GM12878 (cell line): ENCODE results near the gene MBLAC2. TPM values are rescaled to one million over a fixed set of nuclear protein-coding genes. Genes with fewer than 3 reads are reported as not detected.

Experiments used
- ATAC-seq: fragments of 200-7000 bp; cut with Tn5 transposase; 3 replicates; pipeline ENCODE4 v1.9.1; 2020; ENCODE audit warnings: mild to moderate bottlenecking, moderate library complexity
- BruUV-seq: library from RNA; stranded (reverse); fragments of 400-500 nt; replicated peaks from 2 replicates; lab custom pipeline; 2021; lab: Mats Ljungman, UMichigan
- CTCF ChIA-PET: fragments of 300-600 bp; sonication (Branson Sonifier 250); formaldehyde crosslinking; extraction: SDS; loops from one replicate; lab custom pipeline; 2021; ENCODE audit warnings: inconsistent platforms; lab: Yijun Ruan, JAX
- POLR2A ChIA-PET: fragments of 350-600 bp; formaldehyde crosslinking; extraction: SDS; loops from one replicate; lab custom pipeline; 2021; ENCODE audit warnings: inconsistent platforms; lab: Charles Lee
- RAD21 ChIA-PET: fragments of 300-600 bp; sonication (Branson Sonifier 250); formaldehyde crosslinking; loops from one replicate; lab custom pipeline; 2023; ENCODE audit warnings: antibody characterized with exemption; ENCODE audit not compliant: unreplicated experiment; lab: Charles Lee
- SMC1A ChIA-PET: fragments of 300-600 bp; sonication (Branson Sonifier 250); formaldehyde crosslinking; loops from one replicate; lab custom pipeline; 2023; ENCODE audit not compliant: unreplicated experiment, uncharacterized antibody; lab: Charles Lee
- DNase-seq: peaks from one replicate; pipeline ENCODE4 v3.0.0-alpha.2; 2011; ENCODE audit warnings: low read depth, low spot score
- FAIRE-seq: peaks from 3 replicates; lab custom pipeline; 2011; peaks lifted over from hg19 to GRCh38; lab: Jason Lieb, UNC
- H2AFZ ChIP-seq: 2 replicates; pipeline ENCODE4 v1.6.0; 2011; ENCODE audit warnings: low read depth, low read length, control low read depth; ENCODE audit not compliant: control insufficient read depth
- H3K27ac ChIP-seq: 2 replicates; pipeline ENCODE4 v1.5.1; 2011; ENCODE audit warnings: control low read depth; ENCODE audit not compliant: control insufficient read depth, insufficient read depth
- H3K27me3 ChIP-seq, 2 experiments: replicated peaks in 1 of 2; 2 replicates each; pipeline versions ENCODE4 v1.6.0 to v1.6.1; 2011; ENCODE audit warnings: low read length in 1 of 2; ENCODE audit not compliant: control insufficient read depth in 2 of 2, insufficient read depth in 2 of 2
- H3K36me3 ChIP-seq, 2 experiments: 2 replicates each; pipeline ENCODE4 v1.5.1; 2011; ENCODE audit warnings: low read length in 1 of 2; ENCODE audit not compliant: control insufficient read depth in 2 of 2, insufficient read depth in 2 of 2
- H3K4me1 ChIP-seq: 2 replicates; pipeline ENCODE4 v1.6.1; 2011; ENCODE audit warnings: mild to moderate bottlenecking, low read length, moderate library complexity, mixed read lengths; ENCODE audit not compliant: control insufficient read depth, insufficient read depth
- H3K4me2 ChIP-seq: 2 replicates; pipeline ENCODE4 v1.6.0; 2011; ENCODE audit warnings: control low read depth; ENCODE audit not compliant: control insufficient read depth, insufficient read depth
- H3K4me3 ChIP-seq: fragments of 200-600 bp; sonication (generic); 2 replicates; pipeline ENCODE4 v1.5.1; 2016
- H3K79me2 ChIP-seq: 2 replicates; pipeline ENCODE4 v1.6.0; 2011; ENCODE audit warnings: low read length; ENCODE audit not compliant: control insufficient read depth, insufficient read depth
- H3K9ac ChIP-seq: 2 replicates; pipeline ENCODE4 v1.8.0; 2011; ENCODE audit warnings: low read length, control low read depth, mixed read lengths; ENCODE audit not compliant: control insufficient read depth, insufficient read depth
- H3K9me3 ChIP-seq: replicated peaks from 3 replicates; pipeline ENCODE4 v1.5.1; 2011; ENCODE audit warnings: mild to moderate bottlenecking, low read length; ENCODE audit not compliant: control insufficient read depth, insufficient read depth
- H4K20me1 ChIP-seq: 2 replicates; pipeline ENCODE4 v1.6.0; 2011; ENCODE audit not compliant: control insufficient read depth, insufficient read depth
- ATF7 ChIP-seq: fragments of 450-650 bp; IDR thresholded peaks from 2 replicates; pipeline ENCODE4 v1.6.1; 2016; ENCODE audit warnings: low read depth, mild to moderate bottlenecking
- BHLHE40 ChIP-seq, 2 experiments: fragments of 450-650 bp in 1 of 2; IDR thresholded peaks; 2 replicates each; pipeline ENCODE4 v1.6.1; 2011 to 2017; ENCODE audit warnings: low read depth in 2 of 2, borderline replicate concordance in 1 of 2, improper control_type of control experiment in 1 of 2, low read length in 1 of 2, mild to moderate bottlenecking in 1 of 2
- CBX3 ChIP-seq: fragments of 200-600 bp; sonication (generic); IDR thresholded peaks from 2 replicates; pipeline ENCODE4 v1.6.1; 2016; ENCODE audit warnings: low read depth, borderline replicate concordance
- CREM ChIP-seq: IDR thresholded peaks from 2 replicates; pipeline ENCODE4 v1.6.1; 2014; ENCODE audit warnings: antibody characterized with exemption, low read depth
- EED ChIP-seq: sonication (generic); IDR thresholded peaks from 2 replicates; pipeline ENCODE4 v1.6.1; 2016; ENCODE audit warnings: antibody characterized with exemption, low read depth
- EP300 ChIP-seq, 2 experiments: fragments of 150-350 bp in 1 of 2; IDR thresholded peaks; 2 replicates each; pipeline ENCODE4 v1.6.1; 2011 to 2012; ENCODE audit warnings: low read depth in 2 of 2, low read length in 2 of 2, borderline replicate concordance in 1 of 2, improper control_type of control experiment in 1 of 2, inconsistent platforms in 1 of 2; ENCODE audit not compliant: control insufficient read depth in 1 of 2
- FOS ChIP-seq: IDR thresholded peaks from 3 replicates; pipeline ENCODE4 v1.6.1; 2011; ENCODE audit warnings: borderline replicate concordance; ENCODE audit not compliant: insufficient read length; ENCODE audit errors: extremely low read depth
- MXI1 ChIP-seq: fragments of 150-350 bp; IDR thresholded peaks from 2 replicates; pipeline ENCODE4 v1.6.1; 2011; ENCODE audit warnings: low read depth, mild to moderate bottlenecking, inconsistent platforms, low read length, improper control_type of control experiment
- PAX8 ChIP-seq: fragments of 450-650 bp; IDR thresholded peaks from 2 replicates; pipeline ENCODE4 v1.6.1; 2017; ENCODE audit warnings: mild to moderate bottlenecking, moderate library complexity
- RAD51 ChIP-seq: fragments of 450-650 bp; IDR thresholded peaks from 2 replicates; pipeline ENCODE4 v1.6.1; 2016; ENCODE audit warnings: moderate library complexity, mild to moderate bottlenecking, inconsistent platforms
- RUNX3 ChIP-seq: IDR thresholded peaks from 2 replicates; pipeline ENCODE4 v1.6.1; 2012; ENCODE audit warnings: low read length, inconsistent platforms
- in situ Hi-C: fragments of 300-500 bp; cut with MboI; formaldehyde crosslinking; loops from 9 replicates; pipeline ENCODE4 v1.14.3; 2018; ENCODE audit warnings: mixed read lengths
- intact Hi-C: fragments of 100-400 bp; cut with micrococcal nuclease; formaldehyde crosslinking; loops from one replicate; pipeline ENCODE4 v1.14.2; 2022; ENCODE audit not compliant: unreplicated experiment
- polyA plus RNA-seq, 11 experiments: library from polyadenylated mRNA; depleted of rRNA in 4 of 11; unstranded in 6 of 11; stranded (reverse) in 5 of 11; fragments of >200 nt; fragmentation: Nextera tagmentation in 4 of 11; fragmentation: Illumina TruSeq in 1 of 11; extraction: Ambion mirVana in 4 of 11; extraction: Trizol in 1 of 11; gene quantifications; 1 replicate in 1 of 11; 2 replicates in 10 of 11; pipeline versions ENCODE4 v1.2.1 to v1.2.3, GENCODE V29; 2011 to 2016; ENCODE audit warnings: inconsistent platforms in 2 of 11, missing spikeins in 2 of 11, low read depth in 1 of 11
- total RNA-seq, 4 experiments: library from RNA; depleted of rRNA in 3 of 4; stranded (reverse); fragments of >200 nt in 3 of 4; fragmentation: Illumina TruSeq in 1 of 4; extraction: Trizol in 1 of 4; gene quantifications; 2 replicates each; pipeline versions ENCODE4 v1.2.1 to v1.2.3, GENCODE V29; 2013 to 2021
- TF ChIP-seq, protein P1 (sequence below): IDR thresholded peaks from 2 replicates; pipeline ENCODE4 v1.6.1; 2012; ENCODE audit warnings: low read depth, low read length, improper control_type of control experiment
- TF ChIP-seq, protein P2 (sequence below): fragments of 450-650 bp; IDR thresholded peaks from 2 replicates; pipeline ENCODE4 v1.6.1; 2017; ENCODE audit warnings: mild to moderate bottlenecking, moderate library complexity
- TF ChIP-seq, protein P3 (sequence below): fragments of 450-650 bp; formaldehyde crosslinking; IDR thresholded peaks from 2 replicates; pipeline ENCODE4 v1.4.0; 2020; ENCODE audit warnings: mild to moderate bottlenecking, moderate library complexity

MBLAC2 gene
- total and polyA plus RNA-seq, 10 of the 15 experiments (the other 5 are each of a cell fraction or from before 2014, with no cell fraction given): 2.0 to 10.5 (median 7.1) TPM

DNA sequence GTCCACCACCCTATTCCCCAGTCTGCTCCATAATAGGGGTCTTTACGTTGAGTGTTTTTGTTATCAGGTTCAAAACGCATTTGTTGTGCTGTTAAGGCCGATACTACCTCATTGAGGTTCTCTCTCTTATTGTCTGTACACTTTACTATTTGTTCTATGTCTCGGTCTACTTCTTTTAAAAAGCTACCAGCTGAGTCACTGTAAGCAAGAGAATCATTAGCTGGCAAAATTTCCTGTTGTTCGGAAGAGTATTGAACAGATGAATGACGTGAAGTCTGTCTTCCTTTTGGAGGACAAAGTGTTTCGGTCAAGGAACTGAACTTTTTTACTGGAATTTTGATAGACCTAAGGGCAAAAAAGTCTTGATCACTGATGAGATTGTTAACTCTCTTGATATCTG, 44.5 kb upstream of the MBLAC2 start (continued):
- TF ChIP-seq CBX3: no peak
- TF ChIP-seq, protein P1, sequence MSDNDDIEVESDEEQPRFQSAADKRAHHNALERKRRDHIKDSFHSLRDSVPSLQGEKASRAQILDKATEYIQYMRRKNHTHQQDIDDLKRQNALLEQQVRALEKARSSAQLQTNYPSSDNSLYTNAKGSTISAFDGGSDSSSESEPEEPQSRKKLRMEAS: no peak
- no peak for TF ChIP-seq MXI1
- TF ChIP-seq, all 136 proteins: peak for 0

DNA sequence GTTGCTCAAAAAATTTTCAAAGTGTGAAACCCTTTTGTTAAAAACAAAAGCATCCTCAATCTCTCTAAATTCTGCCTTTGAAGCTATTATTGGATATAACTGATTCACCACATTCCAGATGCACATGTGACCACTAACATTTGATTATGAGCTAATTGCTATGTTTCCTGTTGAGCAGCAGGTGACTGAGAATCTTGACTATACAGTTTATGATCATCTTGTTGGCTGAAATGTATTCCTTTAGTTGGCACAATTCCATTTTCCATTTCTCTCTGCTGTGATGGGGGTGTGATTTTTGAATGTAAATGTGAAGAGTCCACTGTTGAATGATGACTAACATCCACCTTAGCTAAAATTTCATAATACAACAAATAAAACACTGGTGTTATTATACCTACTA, 44.1 kb upstream of the MBLAC2 start:
- H3K27ac ChIP-seq: no peak overlapping the region
- H3K9ac ChIP-seq: no peak overlapping the region
- intact Hi-C loops (no loop called here), in situ Hi-C loops (no loop called here)
- H4K20me1 ChIP-seq: no peaks in the 10 kb centered on the region
- peak; percentile 51; the same call in 1 of the 3 replicates for ATAC-seq
- POLR2A ChIA-PET: interaction anchor here (1.3 to 1.5 kb wide), 2 partner anchors 9 to 43 kb away, joined by 4 to 6 read pairs; no protein-coding TSS in a partner anchor
- BruUV-seq: no TSS peak
- H3K79me2 ChIP-seq: no peaks in the 10 kb centered on the region
- H2AFZ ChIP-seq: no peak overlapping the region
- DNase-seq: no peak
- no peak overlapping the region for H3K4me2 ChIP-seq
- SMC1A ChIA-PET: interaction anchor here (0.8 to 1.2 kb wide), 4 partner anchors 11 to 28 kb away, joined by 3 to 6 read pairs (median 3); no protein-coding TSS in a partner anchor
- H3K27me3 ChIP-seq: no peaks in the 10 kb centered on the region
- H3K4me1 ChIP-seq: no peaks in the 10 kb centered on the region
- no peak for FAIRE-seq
- peaks cover 0 to 9% of the 10 kb centered on the region in 2 experiments; a peak in 1 of 4 replicates for H3K36me3 ChIP-seq
- H3K9me3 ChIP-seq: no peaks in the 10 kb centered on the region
- CTCF ChIA-PET: interaction anchor here (0.9 to 1.2 kb wide), 2 partner anchors 12 to 79 kb away, joined by 3 to 4 read pairs; no protein-coding TSS in a partner anchor
- RAD21 ChIA-PET: interaction anchor here (1.3 kb wide), 1 partner anchor 10 kb away, joined by 4 read pairs; no protein-coding TSS in a partner anchor
- no peak overlapping the region for H3K4me3 ChIP-seq
- TF ChIP-seq FOS (no peak), RAD51 (peak; percentile 74), CREM (no peak), RUNX3 (peak; percentile 45), ATF7 (0 out of 2 replicates have a peak, but pooled peaks have one; percentile 47), PAX8 (no peak), EP300 (IDR thresholded peaks at IDR 0.05; ENCODE audit: borderline replicate concordance in 1 of 2, control insufficient read depth in 1 of 2, low read depth in 2 of 2, low read length in 2 of 2) (no peak), BHLHE40 (IDR thresholded peaks at IDR 0.05; ENCODE audit: borderline replicate concordance in 1 of 2, low read depth in 2 of 2, low read length in 1 of 2) (peak; percentile 66; a peak in 3 of 4 replicates), EED (no peak)
- TF ChIP-seq, protein P2, sequence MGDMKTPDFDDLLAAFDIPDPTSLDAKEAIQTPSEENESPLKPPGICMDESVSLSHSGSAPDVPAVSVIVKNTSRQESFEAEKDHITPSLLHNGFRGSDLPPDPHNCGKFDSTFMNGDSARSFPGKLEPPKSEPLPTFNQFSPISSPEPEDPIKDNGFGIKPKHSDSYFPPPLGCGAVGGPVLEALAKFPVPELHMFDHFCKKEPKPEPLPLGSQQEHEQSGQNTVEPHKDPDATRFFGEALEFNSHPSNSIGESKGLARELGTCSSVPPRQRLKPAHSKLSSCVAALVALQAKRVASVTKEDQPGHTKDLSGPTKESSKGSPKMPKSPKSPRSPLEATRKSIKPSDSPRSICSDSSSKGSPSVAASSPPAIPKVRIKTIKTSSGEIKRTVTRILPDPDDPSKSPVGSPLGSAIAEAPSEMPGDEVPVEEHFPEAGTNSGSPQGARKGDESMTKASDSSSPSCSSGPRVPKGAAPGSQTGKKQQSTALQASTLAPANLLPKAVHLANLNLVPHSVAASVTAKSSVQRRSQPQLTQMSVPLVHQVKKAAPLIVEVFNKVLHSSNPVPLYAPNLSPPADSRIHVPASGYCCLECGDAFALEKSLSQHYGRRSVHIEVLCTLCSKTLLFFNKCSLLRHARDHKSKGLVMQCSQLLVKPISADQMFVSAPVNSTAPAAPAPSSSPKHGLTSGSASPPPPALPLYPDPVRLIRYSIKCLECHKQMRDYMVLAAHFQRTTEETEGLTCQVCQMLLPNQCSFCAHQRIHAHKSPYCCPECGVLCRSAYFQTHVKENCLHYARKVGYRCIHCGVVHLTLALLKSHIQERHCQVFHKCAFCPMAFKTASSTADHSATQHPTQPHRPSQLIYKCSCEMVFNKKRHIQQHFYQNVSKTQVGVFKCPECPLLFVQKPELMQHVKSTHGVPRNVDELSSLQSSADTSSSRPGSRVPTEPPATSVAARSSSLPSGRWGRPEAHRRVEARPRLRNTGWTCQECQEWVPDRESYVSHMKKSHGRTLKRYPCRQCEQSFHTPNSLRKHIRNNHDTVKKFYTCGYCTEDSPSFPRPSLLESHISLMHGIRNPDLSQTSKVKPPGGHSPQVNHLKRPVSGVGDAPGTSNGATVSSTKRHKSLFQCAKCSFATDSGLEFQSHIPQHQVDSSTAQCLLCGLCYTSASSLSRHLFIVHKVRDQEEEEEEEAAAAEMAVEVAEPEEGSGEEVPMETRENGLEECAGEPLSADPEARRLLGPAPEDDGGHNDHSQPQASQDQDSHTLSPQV: no peak
- TF ChIP-seq, protein P3, sequence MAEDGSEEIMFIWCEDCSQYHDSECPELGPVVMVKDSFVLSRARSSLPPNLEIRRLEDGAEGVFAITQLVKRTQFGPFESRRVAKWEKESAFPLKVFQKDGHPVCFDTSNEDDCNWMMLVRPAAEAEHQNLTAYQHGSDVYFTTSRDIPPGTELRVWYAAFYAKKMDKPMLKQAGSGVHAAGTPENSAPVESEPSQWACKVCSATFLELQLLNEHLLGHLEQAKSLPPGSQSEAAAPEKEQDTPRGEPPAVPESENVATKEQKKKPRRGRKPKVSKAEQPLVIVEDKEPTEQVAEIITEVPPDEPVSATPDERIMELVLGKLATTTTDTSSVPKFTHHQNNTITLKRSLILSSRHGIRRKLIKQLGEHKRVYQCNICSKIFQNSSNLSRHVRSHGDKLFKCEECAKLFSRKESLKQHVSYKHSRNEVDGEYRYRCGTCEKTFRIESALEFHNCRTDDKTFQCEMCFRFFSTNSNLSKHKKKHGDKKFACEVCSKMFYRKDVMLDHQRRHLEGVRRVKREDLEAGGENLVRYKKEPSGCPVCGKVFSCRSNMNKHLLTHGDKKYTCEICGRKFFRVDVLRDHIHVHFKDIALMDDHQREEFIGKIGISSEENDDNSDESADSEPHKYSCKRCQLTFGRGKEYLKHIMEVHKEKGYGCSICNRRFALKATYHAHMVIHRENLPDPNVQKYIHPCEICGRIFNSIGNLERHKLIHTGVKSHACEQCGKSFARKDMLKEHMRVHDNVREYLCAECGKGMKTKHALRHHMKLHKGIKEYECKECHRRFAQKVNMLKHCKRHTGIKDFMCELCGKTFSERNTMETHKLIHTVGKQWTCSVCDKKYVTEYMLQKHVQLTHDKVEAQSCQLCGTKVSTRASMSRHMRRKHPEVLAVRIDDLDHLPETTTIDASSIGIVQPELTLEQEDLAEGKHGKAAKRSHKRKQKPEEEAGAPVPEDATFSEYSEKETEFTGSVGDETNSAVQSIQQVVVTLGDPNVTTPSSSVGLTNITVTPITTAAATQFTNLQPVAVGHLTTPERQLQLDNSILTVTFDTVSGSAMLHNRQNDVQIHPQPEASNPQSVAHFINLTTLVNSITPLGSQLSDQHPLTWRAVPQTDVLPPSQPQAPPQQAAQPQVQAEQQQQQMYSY (CRISPR knock-in tag): no peak
